SH-SY5Y (cell line): Measurements from ENCODE around the gene GOLT1B.

Experiments used
- GATA2 ChIP-seq: IDR thresholded peaks from 2 replicates; pipeline ENCODE4 v1.6.1; 2011; ENCODE audit warnings: mild to moderate bottlenecking, low read depth, low read length
- GATA3 ChIP-seq: IDR thresholded peaks from 2 replicates; pipeline ENCODE4 v1.6.1; 2011; ENCODE audit warnings: low read depth, mild to moderate bottlenecking, low read length, moderate library complexity

DNA sequence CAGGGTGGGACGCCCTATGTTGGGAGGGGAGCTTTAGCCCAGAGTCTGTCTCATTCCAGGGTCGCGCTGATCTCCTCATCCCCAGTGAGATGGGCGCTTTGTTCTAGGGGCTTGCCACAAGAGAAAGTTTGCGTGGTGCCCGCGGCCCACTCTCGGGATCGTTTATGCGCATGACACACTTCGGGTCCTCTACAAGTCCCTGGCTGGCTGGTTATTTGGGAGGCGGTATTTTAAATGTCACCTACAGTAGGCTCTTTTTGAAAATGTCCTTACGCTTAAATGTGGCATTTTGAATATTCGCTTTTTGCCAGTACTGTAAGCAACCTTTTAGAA is 541 bp downstream of the GOLT1B start:
- TF ChIP-seq GATA2 (no peak), GATA3 (no peak)
